Hepatocyte (in vitro differentiated cells): ENCODE data around the gene PTPRS. TPM values are rescaled to one million over a fixed set of nuclear protein-coding genes. Genes with fewer than 3 reads are reported as not detected.

ENCODE experiments used
- DNase-seq: peaks from one replicate; pipeline ENCODE4 v3.0.0-alpha.2; 2016; ENCODE audit warnings: low spot score
- H2AFZ ChIP-seq: fragments of 200-600 bp; sonication (generic); 2 replicates; pipeline ENCODE4 v1.6.0; 2016; ENCODE audit warnings: antibody characterized with exemption, mild to moderate bottlenecking
- H3K27ac ChIP-seq: fragments of 200-600 bp; sonication (generic); 2 replicates; pipeline ENCODE4 v1.5.1; 2016; ENCODE audit warnings: mild to moderate bottlenecking
- H3K27me3 ChIP-seq: fragments of 200-600 bp; sonication (generic); 2 replicates; pipeline ENCODE4 v1.6.1; 2016
- H3K36me3 ChIP-seq: fragments of 200-600 bp; sonication (generic); replicated peaks from 2 replicates; pipeline ENCODE4 v1.5.1; 2016; ENCODE audit warnings: low read depth; ENCODE audit not compliant: insufficient read depth
- H3K4me1 ChIP-seq: fragments of 200-600 bp; sonication (generic); 2 replicates; pipeline ENCODE4 v1.5.1; 2016; ENCODE audit warnings: mild to moderate bottlenecking, moderate library complexity; ENCODE audit not compliant: insufficient read depth
- H3K4me2 ChIP-seq: fragments of 200-600 bp; sonication (generic); 2 replicates; pipeline ENCODE4 v1.6.0; 2016
- H3K4me3 ChIP-seq: fragments of 200-600 bp; sonication (generic); 2 replicates; pipeline ENCODE4 v1.5.1; 2016; ENCODE audit warnings: mild to moderate bottlenecking
- H3K79me2 ChIP-seq: fragments of 200-600 bp; sonication (generic); 2 replicates; pipeline ENCODE4 v1.6.0; 2017; ENCODE audit warnings: mild to moderate bottlenecking
- H3K9me2 ChIP-seq: fragments of 200-600 bp; sonication (generic); replicated peaks from 2 replicates; pipeline ENCODE4 v1.6.0; 2017; ENCODE audit warnings: mild to moderate bottlenecking; ENCODE audit not compliant: insufficient read depth
- H3K9me3 ChIP-seq: fragments of 200-600 bp; sonication (generic); 2 replicates; pipeline ENCODE4 v1.5.1; 2016; ENCODE audit warnings: low read depth, mild to moderate bottlenecking
- H4K20me1 ChIP-seq: fragments of 200-600 bp; sonication (generic); 2 replicates; pipeline ENCODE4 v1.6.0; 2016; ENCODE audit warnings: mild to moderate bottlenecking; ENCODE audit not compliant: insufficient read depth, poor library complexity, severe bottlenecking
- CTCF ChIP-seq: fragments of 200-600 bp; sonication (generic); IDR thresholded peaks from 2 replicates; pipeline ENCODE4 v1.5.1; 2016; ENCODE audit warnings: antibody characterized with exemption, mild to moderate bottlenecking; ENCODE audit not compliant: poor library complexity
- EZH2 ChIP-seq: fragments of 200-600 bp; sonication (generic); IDR thresholded peaks from 2 replicates; pipeline ENCODE4 v1.6.1; 2016; ENCODE audit warnings: antibody characterized with exemption, mild to moderate bottlenecking, borderline replicate concordance
- EZH2phosphoT487 ChIP-seq: fragments of 200-600 bp; sonication (generic); IDR thresholded peaks from one replicate; pipeline ENCODE4 v1.6.1; 2018; ENCODE audit warnings: antibody characterized with exemption, mild to moderate bottlenecking, low read depth, moderate library complexity; ENCODE audit not compliant: unreplicated experiment, severe bottlenecking
- WGBS: methylation state at CpG from one replicate; pipeline ENCODE4 v1.1.6; 2016; ENCODE audit warnings: low lambda C conversion rate; ENCODE audit errors: missing lambda C conversion rate; 5-methylcytosine and 5-hydroxymethylcytosine counted together
- polyA plus RNA-seq: library from polyadenylated mRNA; unstranded; fragments of >200 nt; fragmentation: Nextera tagmentation; extraction: Ambion mirVana; gene quantifications from 2 replicates; pipeline ENCODE4 v1.2.1, GENCODE V29; 2016
- total RNA-seq: library from RNA; depleted of rRNA; stranded (reverse); fragments of >200 nt; gene quantifications from 2 replicates; pipeline ENCODE4 v1.2.3, GENCODE V29; 2014

The PTPRS gene
- total and polyA plus RNA-seq, 2 experiments from 2014 or later: 21.9 to 65.5 TPM

DNA sequence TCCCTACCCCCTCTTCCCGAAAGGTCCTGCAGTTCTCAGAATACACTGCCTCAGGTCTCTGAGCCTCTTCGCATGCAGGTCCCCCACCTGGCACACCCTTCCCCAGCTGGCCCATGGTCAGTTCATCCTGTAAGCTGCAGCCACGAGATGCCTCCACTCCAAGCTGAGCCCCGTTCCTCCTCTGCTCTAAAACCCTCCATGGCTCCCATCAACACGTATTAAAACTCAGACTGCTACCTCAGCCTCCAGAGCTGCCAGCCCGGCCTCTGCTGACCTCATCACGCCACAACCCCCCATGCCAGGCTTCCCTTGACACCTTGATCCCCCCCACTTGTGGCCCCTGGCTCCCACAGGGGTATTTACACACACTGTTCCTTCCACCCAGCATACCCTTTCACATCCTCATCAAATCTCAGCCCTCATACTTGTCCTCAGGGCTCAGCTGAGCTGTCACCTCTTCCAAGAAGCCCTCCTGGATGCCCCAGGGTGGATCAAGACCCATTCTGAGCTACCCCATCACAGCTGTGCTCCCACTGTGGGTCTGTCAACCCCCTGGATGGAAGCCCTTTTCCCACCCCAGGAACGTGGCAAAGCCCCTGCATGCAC lies 48.9 kb downstream of the PTPRS start:
- Histone ChIP-seq H3K4me3 (no peak overlapping the region), H3K4me1 (peaks cover 9% of the 10 kb centered on the region), H3K27ac (no peak overlapping the region), H3K9me3 (no peaks in the 10 kb centered on the region), H3K79me2 (peaks cover 42% of the 10 kb centered on the region), H3K27me3 (no peaks in the 10 kb centered on the region), H4K20me1 (peaks cover 41% of the 10 kb centered on the region), H3K4me2 (peak overlapping the region; percentile 99), H3K36me3 (no peaks in the 10 kb centered on the region), H2AFZ (no peak overlapping the region), H3K9me2 (no peaks in the 10 kb centered on the region)
- DNase-seq: no peak
- 86% methylated on average over 8 of the region's 8 CpGs for WGBS
- TF ChIP-seq EZH2: no peak
- TF ChIP-seq EZH2phosphoT487: no peak
- no peak for TF ChIP-seq CTCF

Other genes starting within 250 kb of the PTPRS start
- not detected in 2 replicates for gene ZNRF4, start 114.6 kb upstream of the PTPRS start, total RNA-seq
- not detected in 2 replicates for gene ZNRF4, start 114.6 kb upstream of the PTPRS start, polyA plus RNA-seq
- 0.64 and 1.8 TPM in 2 replicates for gene TINCR, start 227.1 kb upstream of the PTPRS start, total RNA-seq
- gene TINCR, start 227.1 kb upstream of the PTPRS start, polyA plus RNA-seq: 2.4 and 4.9 TPM in 2 replicates